ENCODE results near the gene KRT7.

DNA sequence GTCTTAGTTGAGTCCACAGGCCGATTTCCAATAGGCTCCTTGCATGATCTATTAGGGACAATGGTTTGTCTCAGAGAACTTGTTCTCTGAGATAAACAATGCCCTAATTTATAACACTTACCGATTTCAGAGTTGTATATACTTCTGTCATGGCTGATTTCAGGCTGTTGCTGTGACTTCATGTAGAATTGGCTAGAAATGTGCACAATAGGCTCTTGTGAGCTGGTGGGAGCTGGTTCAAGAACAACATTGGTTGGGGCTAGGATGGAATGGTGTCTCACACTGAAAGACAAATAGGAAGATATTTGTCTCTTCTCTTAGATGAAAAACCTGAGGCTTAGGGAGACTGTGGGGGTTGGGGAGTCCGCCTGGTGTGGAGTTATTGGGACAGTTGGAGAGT, 34.7 kb downstream of the KRT7 start:
- TF ChIP-seq, protein P1, sequence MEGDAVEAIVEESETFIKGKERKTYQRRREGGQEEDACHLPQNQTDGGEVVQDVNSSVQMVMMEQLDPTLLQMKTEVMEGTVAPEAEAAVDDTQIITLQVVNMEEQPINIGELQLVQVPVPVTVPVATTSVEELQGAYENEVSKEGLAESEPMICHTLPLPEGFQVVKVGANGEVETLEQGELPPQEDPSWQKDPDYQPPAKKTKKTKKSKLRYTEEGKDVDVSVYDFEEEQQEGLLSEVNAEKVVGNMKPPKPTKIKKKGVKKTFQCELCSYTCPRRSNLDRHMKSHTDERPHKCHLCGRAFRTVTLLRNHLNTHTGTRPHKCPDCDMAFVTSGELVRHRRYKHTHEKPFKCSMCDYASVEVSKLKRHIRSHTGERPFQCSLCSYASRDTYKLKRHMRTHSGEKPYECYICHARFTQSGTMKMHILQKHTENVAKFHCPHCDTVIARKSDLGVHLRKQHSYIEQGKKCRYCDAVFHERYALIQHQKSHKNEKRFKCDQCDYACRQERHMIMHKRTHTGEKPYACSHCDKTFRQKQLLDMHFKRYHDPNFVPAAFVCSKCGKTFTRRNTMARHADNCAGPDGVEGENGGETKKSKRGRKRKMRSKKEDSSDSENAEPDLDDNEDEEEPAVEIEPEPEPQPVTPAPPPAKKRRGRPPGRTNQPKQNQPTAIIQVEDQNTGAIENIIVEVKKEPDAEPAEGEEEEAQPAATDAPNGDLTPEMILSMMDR (conservative IDR thresholded peaks at IDR 0.05; ENCODE audit: low read length): no peak
- TF ChIP-seq EZH2phosphoT487 (IDR thresholded peaks at IDR 0.05; ENCODE audit: borderline replicate concordance): no peak

Data from Loucy (cell line).